H1 (cell line): Measurements from ENCODE around the gene FA2H. TPM values are rescaled to one million over a fixed set of nuclear protein-coding genes. Genes with fewer than 3 reads are reported as not detected.

ENCODE experiments used
- CTCF ChIA-PET: fragments of 300-600 bp; sonication (Branson Sonifier 250); formaldehyde crosslinking; loops from one replicate; lab custom pipeline; 2021; ENCODE audit not compliant: partially characterized antibody; lab: Charles Lee
- POLR2A ChIA-PET: fragments of 300-600 bp; sonication (Branson Sonifier 250); formaldehyde crosslinking; loops from one replicate; lab custom pipeline; 2021; ENCODE audit warnings: inconsistent platforms; ENCODE audit not compliant: partially characterized antibody; lab: Charles Lee
- DNase-seq, 2 experiments: peaks; one replicate each; pipeline versions ENCODE4 v3.0.0 to v3.0.0-alpha.2; 2010 to 2022; ENCODE audit warnings: low spot score in 2 of 2, low read depth in 1 of 2, mixed read lengths in 1 of 2
- FAIRE-seq: peaks from 2 replicates; lab custom pipeline; 2011; peaks lifted over from hg19 to GRCh38; lab: Jason Lieb, UNC
- H2AFZ ChIP-seq: 2 replicates; pipeline ENCODE4 v1.8.1; 2012; ENCODE audit warnings: low read length, inconsistent platforms
- H2AK5ac ChIP-seq: 2 replicates; pipeline ENCODE4 v1.6.1; 2013; ENCODE audit warnings: low read depth, low read length
- H2BK120ac ChIP-seq: replicated peaks from 2 replicates; pipeline ENCODE3; 2013; ENCODE audit warnings: low read depth, low read length, inconsistent platforms
- H2BK12ac ChIP-seq: 2 replicates; pipeline ENCODE4 v1.6.1; 2013; ENCODE audit warnings: low read depth, low read length
- H2BK15ac ChIP-seq: 2 replicates; pipeline ENCODE4 v1.6.1; 2013; ENCODE audit warnings: low read length
- H2BK20ac ChIP-seq: 2 replicates; pipeline ENCODE4 v1.6.1; 2013; ENCODE audit warnings: low read length
- H2BK5ac ChIP-seq: 2 replicates; pipeline ENCODE4 v1.6.1; 2013; ENCODE audit warnings: low read depth, low read length
- H3K14ac ChIP-seq: 2 replicates; pipeline ENCODE4 v1.6.1; 2013; ENCODE audit warnings: inconsistent platforms; ENCODE audit not compliant: insufficient read length
- H3K18ac ChIP-seq: 2 replicates; pipeline ENCODE4 v1.6.1; 2013; ENCODE audit warnings: low read length; ENCODE audit errors: extremely low read depth
- H3K23ac ChIP-seq: 2 replicates; pipeline ENCODE4 v1.6.1; 2013; ENCODE audit warnings: inconsistent platforms; ENCODE audit not compliant: insufficient read length
- H3K23me2 ChIP-seq: 2 replicates; pipeline ENCODE4 v1.6.1; 2013; ENCODE audit warnings: low read depth, low read length
- H3K27ac ChIP-seq: 2 replicates; pipeline ENCODE4 v1.6.1; 2011; ENCODE audit warnings: low read depth, low read length, inconsistent platforms
- H3K27me3 ChIP-seq, 4 experiments: replicated peaks in 1 of 4; 1 replicate in 1 of 4; 2 replicates in 3 of 4; pipeline versions ENCODE4 v1.6.1 to v1.8.1; 2011 to 2013; ENCODE audit warnings: low read length in 3 of 4, mild to moderate bottlenecking in 3 of 4, inconsistent platforms in 2 of 4, mixed read lengths in 2 of 4, moderate library complexity in 1 of 4; ENCODE audit not compliant: control insufficient read depth in 3 of 4, insufficient read depth in 3 of 4; ENCODE audit errors: extremely low read depth in 1 of 4
- H3K36me3 ChIP-seq, 4 experiments: 2 replicates each; pipeline versions ENCODE4 v1.6.1 to v1.8.1; 2011 to 2013; ENCODE audit warnings: mild to moderate bottlenecking in 4 of 4, low read length in 3 of 4, moderate library complexity in 2 of 4, control low read depth in 1 of 4, inconsistent platforms in 1 of 4; ENCODE audit not compliant: insufficient read depth in 4 of 4, control insufficient read depth in 2 of 4
- H3K4ac ChIP-seq: replicated peaks from 2 replicates; pipeline ENCODE3; 2013; ENCODE audit warnings: low read length, low read depth, mixed read lengths, inconsistent platforms; ENCODE audit not compliant: insufficient read length
- H3K4me1 ChIP-seq, 4 experiments: replicated peaks in 1 of 4; 1 replicate in 1 of 4; 2 replicates in 3 of 4; pipeline versions ENCODE4 v1.6.1 to v1.8.1; 2011 to 2013; ENCODE audit warnings: low read length in 3 of 4, inconsistent platforms in 2 of 4, mixed read lengths in 1 of 4; ENCODE audit not compliant: insufficient read depth in 4 of 4, control insufficient read depth in 3 of 4
- H3K4me2 ChIP-seq, 2 experiments: 2 replicates each; pipeline versions ENCODE4 v1.6.1 to v1.8.1; 2011 to 2013; ENCODE audit warnings: low read depth in 2 of 2, low read length in 2 of 2, control low read depth in 1 of 2, inconsistent platforms in 1 of 2, mild to moderate bottlenecking in 1 of 2; ENCODE audit not compliant: insufficient read depth in 1 of 2
- H3K4me3 ChIP-seq, 4 experiments: fragments of 200-600, 300-600 bp in 1 of 4; sonication (generic), shearing (Covaris generic), sonication (Bioruptor Twin) in 1 of 4; 2 replicates each; pipeline versions ENCODE4 v1.5.1 to v1.8.1; 2011 to 2016; ENCODE audit warnings: low read length in 4 of 4, low read depth in 3 of 4, control low read depth in 2 of 4, inconsistent platforms in 2 of 4, mild to moderate bottlenecking in 2 of 4, mixed read lengths in 1 of 4, moderate library complexity in 1 of 4; ENCODE audit not compliant: insufficient read depth in 2 of 4; ENCODE audit errors: extremely low read depth in 1 of 4
- H3K56ac ChIP-seq: replicated peaks from 2 replicates; pipeline ENCODE3; 2013; ENCODE audit warnings: low read depth, mild to moderate bottlenecking, mixed read lengths, low read length, inconsistent platforms; ENCODE audit not compliant: insufficient read length
- H3K79me1 ChIP-seq: 2 replicates; pipeline ENCODE4 v1.6.1; 2013; ENCODE audit warnings: low read depth, low read length, control low read depth
- H3K79me2 ChIP-seq, 2 experiments: 2 replicates each; pipeline versions ENCODE4 v1.6.1 to v1.8.1; 2012 to 2013; ENCODE audit warnings: low read length in 2 of 2, mild to moderate bottlenecking in 2 of 2, inconsistent platforms in 1 of 2; ENCODE audit not compliant: insufficient read depth in 2 of 2, control insufficient read depth in 1 of 2
- H3K9ac ChIP-seq, 4 experiments: replicated peaks in 1 of 4; 1 replicate in 1 of 4; 2 replicates in 3 of 4; pipeline versions ENCODE4 v1.6.1 to v1.8.1; 2011 to 2013; ENCODE audit warnings: low read depth in 3 of 4, low read length in 3 of 4, control low read depth in 2 of 4, mild to moderate bottlenecking in 2 of 4, moderate library complexity in 2 of 4, inconsistent platforms in 1 of 4; ENCODE audit errors: extremely low read depth in 1 of 4
- H3K9me3 ChIP-seq, 2 experiments: 2 replicates each; pipeline versions ENCODE4 v1.6.1 to v1.8.1; 2012 to 2013; ENCODE audit warnings: mild to moderate bottlenecking in 2 of 2, moderate library complexity in 2 of 2, control low read depth in 1 of 2, inconsistent platforms in 1 of 2, low read depth in 1 of 2, low read length in 1 of 2, mixed read lengths in 1 of 2; ENCODE audit not compliant: insufficient read depth in 2 of 2
- H4K20me1 ChIP-seq, 2 experiments: replicated peaks in 1 of 2; 2 replicates each; pipeline versions ENCODE3 to v1.8.1; 2011 to 2013; ENCODE audit warnings: inconsistent platforms in 2 of 2, low read length in 2 of 2, mild to moderate bottlenecking in 1 of 2; ENCODE audit not compliant: insufficient read depth in 2 of 2, control insufficient read depth in 1 of 2
- H4K5ac ChIP-seq: 2 replicates; pipeline ENCODE4 v1.6.1; 2013; ENCODE audit warnings: low read length, low read depth, mixed read lengths, inconsistent platforms; ENCODE audit not compliant: insufficient read length
- H4K8ac ChIP-seq: 2 replicates; pipeline ENCODE4 v1.8.0; 2013; ENCODE audit warnings: mild to moderate bottlenecking, moderate library complexity, low read length, inconsistent platforms; ENCODE audit not compliant: insufficient read depth; ENCODE audit errors: extremely low read depth
- H4K91ac ChIP-seq: replicated peaks from 2 replicates; pipeline ENCODE3; 2013; ENCODE audit warnings: low read length, mixed read lengths, inconsistent platforms; ENCODE audit not compliant: insufficient read length
- KDM1A ChIP-seq: fragments of 200-600, 300-600 bp; sonication (generic); IDR thresholded peaks from 2 replicates; pipeline ENCODE4 v1.7.1; 2016; ENCODE audit warnings: mild to moderate bottlenecking, low read length, borderline replicate concordance
- RAD21 ChIP-seq, 2 experiments: IDR thresholded peaks in 1 of 2; conservative IDR thresholded peaks in 1 of 2; 2 replicates each; pipeline ENCODE4 v1.6.1; 2011; ENCODE audit warnings: low read depth in 2 of 2, low read length in 2 of 2, improper control_type of control experiment in 1 of 2, inconsistent platforms in 1 of 2, mild to moderate bottlenecking in 1 of 2, moderate library complexity in 1 of 2
- SRF ChIP-seq: IDR thresholded peaks from 2 replicates; pipeline ENCODE4 v1.6.1; 2011; ENCODE audit warnings: mild to moderate bottlenecking, low read depth, low read length, moderate library complexity
- WGBS, 2 experiments: shearing (Covaris generic) in 1 of 2; methylation state at CpG; one replicate each; pipeline versions ENCODE4 v1.1.6 to v1.1.7; 2013 to 2015; ENCODE audit warnings: low lambda C conversion rate in 2 of 2, mixed read lengths in 2 of 2, inconsistent platforms in 1 of 2, low coverage in 1 of 2, missing lambda C conversion rate in 1 of 2; ENCODE audit not compliant: insufficient replicate concordance in 2 of 2, insufficient coverage in 1 of 2, insufficient read length in 1 of 2; ENCODE audit errors: extremely low coverage in 1 of 2, missing lambda C conversion rate in 1 of 2; 5-methylcytosine and 5-hydroxymethylcytosine counted together
- polyA plus RNA-seq, 7 experiments: library from polyadenylated mRNA; depleted of rRNA in 3 of 7; stranded (reverse) in 5 of 7; unstranded in 2 of 7; fragments of >200 nt in 5 of 7; fragments of 200-250 nt in 2 of 7; gene quantifications; 1 replicate in 5 of 7; 2 replicates in 1 of 7; 4 replicates in 1 of 7; pipeline versions ENCODE4 v1.2.1 to v1.2.3, GENCODE V29; 2011 to 2013; ENCODE audit warnings: missing spikeins in 2 of 7, mixed read lengths in 2 of 7
- total RNA-seq: library from RNA; stranded (reverse); fragmentation: NEBNext Ultra II Directional; extraction: Animal tissue kit (Norgen Biotek cat#: 25700); gene quantifications from 2 replicates; pipeline ENCODE4 v1.2.1, GENCODE V29; 2021

Gene FA2H
- total and polyA plus RNA-seq, 2 of the 8 experiments (the other 6 are each of a cell fraction or from before 2014, with no cell fraction given) = 2.1 to 2.5 TPM

GRCh38 chr16:74800216-74800871 is 25.7 kb upstream of the FA2H start:
- H3K4me1 ChIP-seq = no peaks in the 10 kb centered on the region
- H4K20me1 ChIP-seq = no peaks in the 10 kb centered on the region
- no peak overlapping the region for H3K27ac ChIP-seq
- H2BK20ac ChIP-seq = no peak overlapping the region
- no peak overlapping the region for H2BK15ac ChIP-seq
- no peak overlapping the region for H2AFZ ChIP-seq
- no peaks in the 10 kb centered on the region for H3K79me1 ChIP-seq
- no peaks in the 10 kb centered on the region; a peak in 3 of 8 replicates for H3K36me3 ChIP-seq
- H3K23me2 ChIP-seq = no peaks in the 10 kb centered on the region
- H4K8ac ChIP-seq = no peak overlapping the region
- H3K4ac ChIP-seq = no peak overlapping the region
- ChIA-PET CTCF (no interaction called here), POLR2A (no interaction called here)
- no peak overlapping the region for H2BK120ac ChIP-seq
- no peak overlapping the region for H3K56ac ChIP-seq
- no peak overlapping the region for H3K18ac ChIP-seq
- no peak overlapping the region for H4K5ac ChIP-seq
- no peak overlapping the region for H3K23ac ChIP-seq
- no peak overlapping the region for H3K4me3 ChIP-seq
- no peak overlapping the region for H3K9ac ChIP-seq
- H2AK5ac ChIP-seq = no peak overlapping the region
- FAIRE-seq (no peak), DNase-seq (no peak)
- no peak overlapping the region for H2BK12ac ChIP-seq
- H3K27me3 ChIP-seq = no peaks in the 10 kb centered on the region
- H4K91ac ChIP-seq = no peak overlapping the region
- TF ChIP-seq KDM1A (peak; percentile 64; the same call in 1 of the 2 replicates), RAD21 (IDR thresholded peaks at IDR 0.05 in 1 of 2, conservative IDR thresholded peaks at IDR 0.05 in 1 of 2; ENCODE audit: low read depth in 2 of 2, low read length in 2 of 2) (no peak), SRF (no peak)
- WGBS, 2 experiments = 90% methylated on average over 1 of the region's 2 CpGs; no CpG with 5 or more reads in 1 of the 2 experiments
- H2BK5ac ChIP-seq = no peak overlapping the region
- no peak overlapping the region for H3K14ac ChIP-seq
- H3K79me2 ChIP-seq = no peaks in the 10 kb centered on the region
- H3K4me2 ChIP-seq = no peak overlapping the region
- peaks cover 0 to 11% of the 10 kb centered on the region in 2 experiments; a peak in 2 of 4 replicates for H3K9me3 ChIP-seq
